ENCODE data around the gene PHF21B.

PHF21B gene

DNA sequence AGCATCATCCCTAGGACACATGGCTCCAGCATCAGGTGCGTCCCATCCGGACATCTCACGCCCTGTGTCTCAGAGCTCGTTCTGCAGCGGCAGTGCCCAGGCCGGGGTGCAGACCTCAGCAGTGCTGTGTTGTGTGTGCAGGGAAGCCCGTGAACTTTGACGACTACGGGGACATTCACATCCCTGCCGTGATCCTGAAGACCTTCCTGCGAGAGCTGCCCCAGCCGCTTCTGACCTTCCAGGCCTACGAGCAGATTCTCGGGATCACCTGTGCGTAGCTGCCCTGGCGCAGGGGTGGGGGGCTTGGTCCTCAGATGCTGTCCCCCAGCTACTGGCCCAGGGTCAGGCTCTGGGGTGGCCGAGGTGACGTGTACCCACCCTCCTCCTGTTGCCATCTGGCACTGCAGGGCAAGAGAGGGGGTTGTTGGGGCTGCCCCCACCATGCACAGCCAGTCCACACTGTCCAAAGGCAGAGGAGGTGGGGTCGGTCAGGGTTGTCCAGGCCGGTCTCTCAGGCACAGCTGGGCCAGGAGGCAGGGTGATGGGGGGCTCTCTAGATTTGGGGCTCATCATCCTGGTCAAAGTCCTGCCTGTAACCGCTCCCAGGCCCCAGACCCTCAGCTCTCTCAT, 160.9 kb downstream of the PHF21B start:
- H3K9me3 ChIP-seq (ENCODE audit: control insufficient read depth, low read length): no peaks in the 10 kb centered on the region
- H3K4me3 ChIP-seq (ENCODE audit: insufficient read depth, low read depth, low read length): no peak overlapping the region
- H3K4me1 ChIP-seq (ENCODE audit: control insufficient read depth, insufficient read depth, low read length): peaks cover 8% of the 10 kb centered on the region
- H3K27ac ChIP-seq (ENCODE audit: insufficient read depth, low read depth, low read length, poor library complexity, severe bottlenecking): no peak overlapping the region
- 93% methylated on average over 21 of the region's 21 CpGs for WGBS, 2 experiments
- no peaks in the 10 kb centered on the region for H3K27me3 ChIP-seq (ENCODE audit: control insufficient read depth, insufficient read depth, low read length, poor library complexity, severe bottlenecking)
- no peaks in the 10 kb centered on the region for H3K36me3 ChIP-seq (ENCODE audit: control insufficient read depth, insufficient read depth, low read length)

DNA sequence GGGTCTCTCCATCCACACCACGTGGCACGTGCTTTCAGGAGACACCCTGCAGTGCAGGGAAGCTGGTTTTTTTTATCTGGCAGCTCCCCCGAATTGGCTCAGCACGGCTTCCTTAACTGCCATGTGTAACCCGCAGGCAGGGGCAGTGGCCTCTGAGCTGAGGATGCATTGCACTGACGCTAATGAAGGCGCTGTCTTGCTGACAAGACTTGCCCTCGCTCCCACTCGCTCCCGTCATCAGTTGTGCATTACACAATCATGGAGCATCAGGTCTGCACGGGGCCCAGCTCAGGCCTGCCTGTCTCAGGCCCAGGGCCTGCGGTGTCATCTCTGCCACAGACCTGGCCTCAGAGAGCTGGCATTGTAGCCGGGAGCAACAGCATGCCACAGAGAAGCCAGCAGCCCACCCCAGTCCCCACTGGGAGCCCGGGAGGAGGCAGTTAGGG, 161.5 kb downstream of the PHF21B start:
- no peaks in the 10 kb centered on the region for H3K27me3 ChIP-seq (ENCODE audit: control insufficient read depth, insufficient read depth, low read length, poor library complexity, severe bottlenecking)
- H3K4me1 ChIP-seq (ENCODE audit: control insufficient read depth, insufficient read depth, low read length): peaks cover 8% of the 10 kb centered on the region
- no peaks in the 10 kb centered on the region for H3K36me3 ChIP-seq (ENCODE audit: control insufficient read depth, insufficient read depth, low read length)
- H3K27ac ChIP-seq (ENCODE audit: insufficient read depth, low read depth, low read length, poor library complexity, severe bottlenecking): no peak overlapping the region
- 86 to 89% methylated on average over 14 of the region's 14 CpGs for WGBS, 2 experiments
- no peak overlapping the region for H3K4me3 ChIP-seq (ENCODE audit: insufficient read depth, low read depth, low read length)
- H3K9me3 ChIP-seq (ENCODE audit: control insufficient read depth, low read length): no peaks in the 10 kb centered on the region

DNA sequence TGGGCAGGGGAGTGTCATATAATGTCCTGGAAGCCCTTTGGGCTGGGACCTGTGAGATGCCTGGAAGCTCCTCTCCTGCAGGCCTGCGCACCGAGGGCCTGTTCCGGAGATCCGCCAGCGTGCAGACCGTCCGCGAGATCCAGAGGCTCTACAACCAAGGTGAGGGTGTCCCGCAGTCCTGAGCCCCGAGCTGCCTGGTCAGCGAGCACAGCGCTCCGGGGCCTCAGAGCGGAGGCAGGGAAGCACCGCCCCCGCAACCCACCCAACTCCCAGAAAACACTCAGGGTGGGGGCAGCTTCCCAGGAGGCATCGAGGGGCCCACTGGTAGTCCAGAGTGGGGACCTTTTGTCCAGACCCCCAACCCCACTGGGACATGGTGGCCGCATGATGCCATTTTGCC, 161.9 kb downstream of the PHF21B start:
- Histone ChIP-seq H3K9me3 (ENCODE audit: control insufficient read depth, low read length) (no peaks in the 10 kb centered on the region), H3K4me1 (ENCODE audit: control insufficient read depth, insufficient read depth, low read length) (peaks cover 8% of the 10 kb centered on the region), H3K27me3 (ENCODE audit: control insufficient read depth, insufficient read depth, low read length, poor library complexity, severe bottlenecking) (no peaks in the 10 kb centered on the region), H3K36me3 (ENCODE audit: control insufficient read depth, insufficient read depth, low read length) (no peaks in the 10 kb centered on the region), H3K4me3 (ENCODE audit: insufficient read depth, low read depth, low read length) (no peak overlapping the region), H3K27ac (ENCODE audit: insufficient read depth, low read depth, low read length, poor library complexity, severe bottlenecking) (no peak overlapping the region)
- WGBS, 2 experiments: 95 to 97% methylated on average over 18 of the region's 18 CpGs

DNA sequence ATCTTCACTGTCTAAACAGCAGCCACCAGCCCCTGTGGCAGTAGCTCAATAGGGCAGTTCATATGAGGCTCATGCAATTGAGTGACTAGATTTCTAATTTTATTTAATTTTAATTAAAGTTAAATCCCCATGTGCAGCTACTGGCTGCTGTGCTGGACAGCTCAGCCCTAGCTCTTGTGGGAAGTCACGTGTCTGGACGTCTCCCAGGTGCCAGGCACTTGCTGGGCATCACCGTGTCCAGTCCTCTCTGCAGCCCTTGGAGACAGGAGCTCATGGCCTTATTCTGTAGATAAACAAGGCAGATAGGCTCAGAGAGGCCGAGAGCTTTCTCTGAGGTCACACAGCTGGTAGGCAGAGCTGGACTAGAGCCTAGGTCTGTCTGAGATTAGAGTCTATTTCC, 162.4 kb downstream of the PHF21B start:
- Histone ChIP-seq H3K4me3 (ENCODE audit: insufficient read depth, low read depth, low read length) (no peak overlapping the region), H3K9me3 (ENCODE audit: control insufficient read depth, low read length) (no peaks in the 10 kb centered on the region), H3K27ac (ENCODE audit: insufficient read depth, low read depth, low read length, poor library complexity, severe bottlenecking) (no peak overlapping the region), H3K27me3 (ENCODE audit: control insufficient read depth, insufficient read depth, low read length, poor library complexity, severe bottlenecking) (no peaks in the 10 kb centered on the region), H3K36me3 (ENCODE audit: control insufficient read depth, insufficient read depth, low read length) (no peaks in the 10 kb centered on the region), H3K4me1 (ENCODE audit: control insufficient read depth, insufficient read depth, low read length) (peaks cover 8% of the 10 kb centered on the region)
- 84% methylated on average over 4 of the region's 4 CpGs for WGBS, 2 experiments

DNA sequence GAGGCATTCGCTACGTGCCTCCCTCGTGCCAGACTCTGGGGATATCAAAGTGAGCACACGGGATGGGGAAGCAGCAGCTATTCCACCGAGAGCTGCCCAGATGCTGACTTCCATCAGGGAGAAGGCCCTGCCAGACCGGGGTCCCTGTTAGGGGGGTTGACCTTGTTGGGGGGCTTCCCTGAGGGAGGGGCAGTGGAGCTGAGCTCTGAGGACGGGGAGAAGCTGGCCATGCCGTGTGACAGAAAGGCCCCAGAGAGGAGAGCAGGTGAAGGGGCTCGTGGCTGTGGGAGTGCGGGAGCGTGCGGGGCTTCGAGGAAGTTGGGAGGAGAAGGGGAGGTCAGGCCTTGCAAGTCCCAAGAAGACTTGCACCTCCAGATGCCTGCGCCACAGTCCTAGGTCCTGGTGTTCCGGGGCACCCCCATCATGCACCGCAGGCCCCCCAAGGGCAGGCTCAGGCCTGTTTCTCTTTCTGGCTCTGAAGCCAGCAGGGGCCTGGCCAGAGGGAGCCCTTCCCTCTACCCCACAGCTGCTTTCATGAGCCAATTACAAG, 163.0 kb downstream of the PHF21B start:
- no peaks in the 10 kb centered on the region for H3K27me3 ChIP-seq (ENCODE audit: control insufficient read depth, insufficient read depth, low read length, poor library complexity, severe bottlenecking)
- no peak overlapping the region for H3K27ac ChIP-seq (ENCODE audit: insufficient read depth, low read depth, low read length, poor library complexity, severe bottlenecking)
- 87 to 91% methylated on average over 16 of the region's 16 CpGs for WGBS, 2 experiments
- no peaks in the 10 kb centered on the region for H3K9me3 ChIP-seq (ENCODE audit: control insufficient read depth, low read length)
- no peaks in the 10 kb centered on the region for H3K36me3 ChIP-seq (ENCODE audit: control insufficient read depth, insufficient read depth, low read length)
- H3K4me3 ChIP-seq (ENCODE audit: insufficient read depth, low read depth, low read length): no peak overlapping the region
- H3K4me1 ChIP-seq (ENCODE audit: control insufficient read depth, insufficient read depth, low read length): peaks cover 8% of the 10 kb centered on the region

DNA sequence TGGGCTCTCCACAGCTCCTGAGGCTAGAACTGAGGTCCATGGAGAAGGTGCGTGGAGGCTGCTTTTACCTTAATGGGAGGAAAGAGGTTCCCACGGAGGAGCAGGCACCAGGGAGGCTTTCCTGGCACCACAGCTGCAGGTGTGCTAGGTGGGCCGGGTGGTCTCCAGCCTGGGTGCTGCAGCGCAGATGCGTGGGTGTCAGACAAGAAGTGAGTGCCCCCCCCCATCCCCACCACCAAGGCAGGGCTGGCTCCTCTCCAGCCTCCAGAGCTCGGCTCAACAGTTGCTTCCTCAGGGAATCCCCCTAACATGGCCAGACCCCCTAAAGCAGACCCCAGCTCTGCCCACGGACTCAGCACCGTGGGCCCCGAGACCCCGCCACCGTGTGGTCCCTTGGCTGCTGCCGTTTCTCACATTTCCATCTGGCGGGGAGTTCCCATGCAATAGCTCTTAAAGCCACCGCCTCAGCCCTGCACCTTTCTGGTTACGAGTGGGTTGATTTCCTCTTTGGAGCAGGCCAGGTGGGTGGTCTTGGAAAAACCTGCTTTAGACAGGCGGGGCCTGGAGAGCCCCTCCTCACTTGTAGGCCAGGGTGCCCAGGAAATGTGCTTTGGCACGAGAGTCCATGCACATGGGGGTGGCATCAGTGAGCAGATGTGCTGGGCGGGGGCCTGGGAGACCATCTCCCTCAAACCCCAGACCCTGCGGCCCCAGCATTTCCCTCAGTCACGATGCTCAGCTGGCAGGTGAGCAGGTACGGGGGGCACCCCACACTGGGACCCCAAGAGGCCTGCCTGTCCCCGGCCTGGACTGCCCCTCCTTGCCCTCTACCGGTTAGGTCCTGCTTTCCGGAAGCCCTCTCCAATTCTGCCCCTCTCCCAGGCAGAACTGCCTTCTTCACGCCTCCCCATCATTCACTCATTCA, 163.7 kb downstream of the PHF21B start:
- H3K9me3 ChIP-seq (ENCODE audit: control insufficient read depth, low read length): no peaks in the 10 kb centered on the region
- no peaks in the 10 kb centered on the region for H3K36me3 ChIP-seq (ENCODE audit: control insufficient read depth, insufficient read depth, low read length)
- no peak overlapping the region for H3K4me3 ChIP-seq (ENCODE audit: insufficient read depth, low read depth, low read length)
- no peak overlapping the region for H3K27ac ChIP-seq (ENCODE audit: insufficient read depth, low read depth, low read length, poor library complexity, severe bottlenecking)
- H3K27me3 ChIP-seq (ENCODE audit: control insufficient read depth, insufficient read depth, low read length, poor library complexity, severe bottlenecking): no peaks in the 10 kb centered on the region
- H3K4me1 ChIP-seq (ENCODE audit: control insufficient read depth, insufficient read depth, low read length): peaks cover 8% of the 10 kb centered on the region
- 93% methylated on average over 25 of the region's 25 CpGs for WGBS, 2 experiments

DNA sequence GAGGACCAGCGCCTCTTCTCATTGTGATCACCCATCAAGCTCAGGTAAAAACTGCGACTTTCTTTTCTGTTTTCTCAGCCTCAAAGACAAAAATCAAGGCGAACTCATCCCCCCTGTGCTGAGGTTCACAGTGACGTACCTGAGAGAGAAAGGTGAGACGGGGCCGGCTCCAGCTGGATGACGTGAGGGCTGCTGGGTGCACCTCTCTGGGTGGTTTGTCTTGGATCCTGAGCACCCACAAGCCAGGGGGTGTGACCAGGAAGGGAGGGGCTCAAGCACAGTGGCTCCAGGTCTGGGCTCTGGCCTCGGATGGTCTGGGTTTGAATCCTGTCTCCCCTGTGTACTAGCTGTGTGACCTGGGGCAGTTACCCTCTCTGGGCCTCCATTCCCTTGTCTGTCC, 164.6 kb downstream of the PHF21B start:
- no peak overlapping the region for H3K27ac ChIP-seq (ENCODE audit: insufficient read depth, low read depth, low read length, poor library complexity, severe bottlenecking)
- H3K27me3 ChIP-seq (ENCODE audit: control insufficient read depth, insufficient read depth, low read length, poor library complexity, severe bottlenecking): no peaks in the 10 kb centered on the region
- H3K36me3 ChIP-seq (ENCODE audit: control insufficient read depth, insufficient read depth, low read length): no peaks in the 10 kb centered on the region
- H3K4me3 ChIP-seq (ENCODE audit: insufficient read depth, low read depth, low read length): no peak overlapping the region
- 96 to 97% methylated on average over 8 of the region's 8 CpGs for WGBS, 2 experiments
- no peaks in the 10 kb centered on the region for H3K9me3 ChIP-seq (ENCODE audit: control insufficient read depth, low read length)
- H3K4me1 ChIP-seq (ENCODE audit: control insufficient read depth, insufficient read depth, low read length): peaks cover 8% of the 10 kb centered on the region

DNA sequence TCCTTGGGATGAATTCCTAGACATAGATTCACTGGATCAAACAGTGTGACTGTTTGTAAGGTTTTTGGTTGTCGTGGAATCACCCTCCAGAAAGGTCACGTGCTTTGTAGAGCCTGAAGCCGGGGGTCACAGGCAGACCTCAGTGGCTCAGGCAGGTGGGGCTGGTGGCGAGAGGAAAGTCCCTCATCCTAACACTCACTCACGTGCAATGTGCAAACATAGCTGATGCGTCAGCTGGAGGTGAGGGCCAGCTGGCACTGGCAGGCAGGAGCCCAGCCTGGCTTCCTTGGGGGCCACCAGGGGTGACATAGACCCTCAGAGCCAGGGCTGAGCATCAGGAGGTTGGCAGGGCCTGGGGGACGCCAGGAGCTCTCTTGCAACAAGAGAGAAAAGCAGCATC, 167.4 kb downstream of the PHF21B start:
- H3K27me3 ChIP-seq (ENCODE audit: control insufficient read depth, insufficient read depth, low read length, poor library complexity, severe bottlenecking): no peaks in the 10 kb centered on the region

DNA sequence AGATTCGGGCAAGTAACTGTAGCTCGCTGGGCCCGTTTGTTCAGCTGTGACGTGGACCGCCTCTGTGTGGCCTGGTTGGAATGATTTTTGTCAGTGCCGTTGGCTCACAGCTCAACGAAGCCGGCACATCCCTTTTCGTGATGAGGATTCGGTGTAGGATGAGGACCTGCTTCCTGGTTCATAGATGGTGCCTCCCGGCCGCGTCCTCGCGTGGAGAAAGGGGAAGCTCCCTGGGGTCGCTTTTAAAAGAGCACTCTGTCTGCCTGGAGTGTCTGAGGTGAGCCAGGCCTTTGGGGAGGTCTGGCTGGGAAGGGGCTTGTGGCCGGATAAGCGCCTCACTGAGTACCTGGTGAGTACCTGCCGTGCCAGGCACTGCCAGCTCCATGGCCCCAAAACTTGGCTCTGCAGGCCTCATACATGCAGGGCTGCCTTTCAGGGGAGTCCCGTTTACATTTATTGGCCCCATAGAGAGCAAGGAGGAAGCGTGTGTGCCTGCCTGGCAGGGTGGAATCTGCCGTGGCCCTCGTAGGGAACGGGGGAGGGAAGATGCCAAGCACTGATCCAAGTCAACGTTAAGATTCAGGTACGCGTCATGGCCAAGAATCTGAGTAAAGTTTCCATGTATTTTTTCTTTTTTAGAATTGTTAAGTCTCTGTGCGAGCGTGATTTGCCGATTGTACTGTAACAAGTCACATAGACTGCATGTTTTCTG, 169.0 kb downstream of the PHF21B start:
- Histone ChIP-seq H3K27ac (ENCODE audit: insufficient read depth, low read depth, low read length, poor library complexity, severe bottlenecking) (no peak overlapping the region), H3K4me3 (ENCODE audit: insufficient read depth, low read depth, low read length) (no peak overlapping the region), H3K27me3 (ENCODE audit: control insufficient read depth, insufficient read depth, low read length, poor library complexity, severe bottlenecking) (no peaks in the 10 kb centered on the region), H3K9me3 (ENCODE audit: control insufficient read depth, low read length) (no peaks in the 10 kb centered on the region), H3K36me3 (ENCODE audit: control insufficient read depth, insufficient read depth, low read length) (no peaks in the 10 kb centered on the region), H3K4me1 (ENCODE audit: control insufficient read depth, insufficient read depth, low read length) (no peaks in the 10 kb centered on the region)
- WGBS, 2 experiments: 90% methylated on average over 30 of the region's 30 CpGs

More for the DNA sequence above, 167.4 kb downstream of the PHF21B start:
- Histone ChIP-seq H3K36me3 (ENCODE audit: control insufficient read depth, insufficient read depth, low read length) (no peaks in the 10 kb centered on the region), H3K27ac (ENCODE audit: insufficient read depth, low read depth, low read length, poor library complexity, severe bottlenecking) (no peak overlapping the region), H3K4me3 (ENCODE audit: insufficient read depth, low read depth, low read length) (no peak overlapping the region), H3K9me3 (ENCODE audit: control insufficient read depth, low read length) (no peaks in the 10 kb centered on the region), H3K4me1 (ENCODE audit: control insufficient read depth, insufficient read depth, low read length) (no peaks in the 10 kb centered on the region)
- WGBS, 2 experiments: 89 to 91% methylated on average over 7 of the region's 7 CpGs

DNA sequence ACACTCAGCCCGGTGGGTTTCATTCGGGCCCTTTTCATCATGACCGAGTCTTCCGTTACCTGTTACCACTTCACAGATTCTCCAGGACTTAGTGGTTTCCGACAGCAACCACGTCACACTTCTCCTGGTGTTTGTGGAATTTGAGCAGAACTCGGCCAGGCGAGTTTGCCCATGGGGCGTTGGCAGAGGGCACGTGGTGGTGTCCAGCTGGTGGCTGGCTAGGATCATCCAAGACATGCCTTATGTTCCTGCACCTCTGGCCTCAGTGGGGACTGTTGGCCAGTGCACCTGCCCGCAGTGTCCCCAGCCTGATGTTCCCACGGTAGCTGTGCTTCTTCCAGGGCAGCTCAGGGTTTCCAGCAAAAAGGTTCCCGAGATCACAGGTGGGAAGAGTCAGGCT, 170.1 kb downstream of the PHF21B start:
- Histone ChIP-seq H3K4me1 (ENCODE audit: control insufficient read depth, insufficient read depth, low read length) (no peaks in the 10 kb centered on the region), H3K36me3 (ENCODE audit: control insufficient read depth, insufficient read depth, low read length) (no peaks in the 10 kb centered on the region), H3K27ac (ENCODE audit: insufficient read depth, low read depth, low read length, poor library complexity, severe bottlenecking) (no peak overlapping the region), H3K4me3 (ENCODE audit: insufficient read depth, low read depth, low read length) (no peak overlapping the region), H3K9me3 (ENCODE audit: control insufficient read depth, low read length) (no peaks in the 10 kb centered on the region), H3K27me3 (ENCODE audit: control insufficient read depth, insufficient read depth, low read length, poor library complexity, severe bottlenecking) (no peaks in the 10 kb centered on the region)
- WGBS, 2 experiments: 94 to 95% methylated on average over 13 of the region's 13 CpGs

All from ectodermal cell (in vitro differentiated cells).